ENCODE measurements around the gene ALDH3B2.
"Not testable (repeated sequence)": the region's sequence is repeated elsewhere in the genome, so short reads cannot be mapped to it uniquely, and the experiment has no call there.

The ALDH3B2 gene, protein sequence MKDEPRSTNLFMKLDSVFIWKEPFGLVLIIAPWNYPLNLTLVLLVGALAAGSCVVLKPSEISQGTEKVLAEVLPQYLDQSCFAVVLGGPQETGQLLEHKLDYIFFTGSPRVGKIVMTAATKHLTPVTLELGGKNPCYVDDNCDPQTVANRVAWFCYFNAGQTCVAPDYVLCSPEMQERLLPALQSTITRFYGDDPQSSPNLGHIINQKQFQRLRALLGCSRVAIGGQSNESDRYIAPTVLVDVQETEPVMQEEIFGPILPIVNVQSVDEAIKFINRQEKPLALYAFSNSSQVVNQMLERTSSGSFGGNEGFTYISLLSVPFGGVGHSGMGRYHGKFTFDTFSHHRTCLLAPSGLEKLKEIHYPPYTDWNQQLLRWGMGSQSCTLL

DNA sequence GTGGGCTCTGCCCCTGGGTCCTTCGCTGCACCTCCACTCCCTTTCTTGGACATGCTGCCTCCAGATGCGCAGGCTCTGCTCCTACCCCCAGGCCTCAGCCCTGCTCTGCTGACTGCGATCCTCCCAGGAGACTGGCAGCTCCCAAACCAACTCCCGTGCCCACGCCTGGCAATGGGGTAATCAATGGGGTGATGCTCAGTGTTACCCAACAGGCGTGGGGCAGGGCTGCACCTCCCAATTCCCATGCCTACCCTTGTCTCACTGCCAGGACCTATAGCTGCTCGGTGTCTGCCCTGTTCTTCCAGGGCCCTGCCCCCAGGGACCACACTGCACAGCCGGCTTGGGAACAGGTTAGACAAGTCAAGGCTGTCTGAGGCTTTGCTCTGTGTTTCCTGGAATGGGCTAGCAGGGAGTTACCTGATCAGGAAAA is at the start of gene ALDH3B2:
TSS of gene ALDH3B2 (minus strand) at position 182 of the 430 bp plus-strand sequence. CDS start 7,688 bp downstream, outside the sequence.
- Mint-ChIP-seq H3K27ac (no peak within 1 kb of the TSS), H3K9me3 (peaks cover 2% of the 10 kb centered on the region), H3K4me3 (no peak within 1 kb of the TSS), H3K36me3 (no peaks in the 10 kb centered on the region), H3K4me1 (no peaks in the 10 kb centered on the region)
- ATAC-seq (no peak), DNase-seq (ENCODE audit: low spot score in 2 of 2) (no peak)

DNA sequence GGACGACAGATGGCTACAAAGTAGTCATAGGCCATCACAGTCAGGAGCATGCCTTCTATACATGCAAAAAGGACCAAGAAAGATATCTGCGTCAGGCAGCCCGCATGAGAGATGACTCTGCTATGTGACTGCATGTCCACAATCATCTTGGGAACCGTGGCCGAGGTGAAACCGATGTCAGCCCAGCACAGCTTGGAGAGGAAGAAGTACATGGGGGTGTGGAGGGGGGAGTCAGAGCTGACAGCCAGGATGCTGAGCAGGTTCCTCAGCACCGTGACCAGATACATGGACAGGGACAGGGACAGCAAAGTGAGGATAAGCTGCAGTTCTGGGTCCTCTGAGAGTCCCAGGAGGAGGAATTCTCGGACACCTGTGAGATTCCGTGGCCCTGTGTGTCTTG is 48.6 kb upstream of the ALDH3B2 start:
- H3K9me3 Mint-ChIP-seq; H3K4me3 Mint-ChIP-seq; H3K4me1 Mint-ChIP-seq; H3K27ac Mint-ChIP-seq; ATAC-seq; H3K36me3 Mint-ChIP-seq; DNase-seq (ENCODE audit: low spot score in 2 of 2): not testable (repeated sequence)

DNA sequence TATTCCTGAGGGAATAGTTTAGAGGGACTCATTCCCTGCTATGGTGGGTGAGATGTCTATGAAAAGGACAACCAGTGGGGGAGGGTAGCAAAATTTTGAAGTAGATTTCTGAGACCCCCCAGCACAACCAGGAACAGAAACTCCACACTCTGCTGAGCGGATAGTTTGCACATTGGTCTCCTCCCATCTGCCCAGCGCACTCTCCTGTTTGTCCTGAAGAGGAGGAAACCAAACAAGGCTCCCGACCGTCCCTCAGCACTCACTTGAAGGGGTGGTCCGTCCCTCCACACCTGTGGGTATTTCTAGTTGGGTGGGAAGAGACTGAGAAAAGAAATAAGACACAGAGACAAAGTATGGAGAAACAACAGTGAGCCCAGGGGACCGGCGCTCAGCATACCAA is 41.8 kb upstream of the ALDH3B2 start:
- H3K4me3 Mint-ChIP-seq, H3K4me1 Mint-ChIP-seq: not testable (repeated sequence)

DNA sequence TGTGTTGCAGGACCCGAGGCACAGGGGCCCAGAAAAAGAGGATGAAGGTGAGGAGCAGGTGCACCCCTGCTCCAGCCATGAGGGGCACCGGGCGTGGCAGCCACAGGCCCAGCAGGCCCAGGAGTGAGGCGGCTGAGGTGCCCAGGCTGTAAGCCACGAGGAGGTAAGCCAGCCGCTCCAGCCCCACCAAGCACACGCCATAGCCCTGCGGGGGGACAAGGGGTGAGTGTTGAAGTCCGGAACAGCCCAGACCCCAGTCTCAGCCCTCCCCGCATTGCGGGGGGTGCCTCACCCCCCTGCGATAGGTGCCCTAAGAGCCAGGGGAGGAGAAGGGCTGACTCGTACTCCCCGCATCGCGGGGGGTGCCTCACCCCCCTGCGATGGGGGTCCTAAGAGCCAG is 41.4 kb upstream of the ALDH3B2 start:
- DNase-seq (ENCODE audit: low spot score in 2 of 2); H3K9me3 Mint-ChIP-seq; H3K36me3 Mint-ChIP-seq; H3K27ac Mint-ChIP-seq; ATAC-seq; H3K4me1 Mint-ChIP-seq; H3K4me3 Mint-ChIP-seq: not testable (repeated sequence)

More for the DNA sequence above, 41.8 kb upstream of the ALDH3B2 start:
- H3K9me3 Mint-ChIP-seq; ATAC-seq; DNase-seq (ENCODE audit: low spot score in 2 of 2); H3K27ac Mint-ChIP-seq; H3K36me3 Mint-ChIP-seq: not testable (repeated sequence)

DNA sequence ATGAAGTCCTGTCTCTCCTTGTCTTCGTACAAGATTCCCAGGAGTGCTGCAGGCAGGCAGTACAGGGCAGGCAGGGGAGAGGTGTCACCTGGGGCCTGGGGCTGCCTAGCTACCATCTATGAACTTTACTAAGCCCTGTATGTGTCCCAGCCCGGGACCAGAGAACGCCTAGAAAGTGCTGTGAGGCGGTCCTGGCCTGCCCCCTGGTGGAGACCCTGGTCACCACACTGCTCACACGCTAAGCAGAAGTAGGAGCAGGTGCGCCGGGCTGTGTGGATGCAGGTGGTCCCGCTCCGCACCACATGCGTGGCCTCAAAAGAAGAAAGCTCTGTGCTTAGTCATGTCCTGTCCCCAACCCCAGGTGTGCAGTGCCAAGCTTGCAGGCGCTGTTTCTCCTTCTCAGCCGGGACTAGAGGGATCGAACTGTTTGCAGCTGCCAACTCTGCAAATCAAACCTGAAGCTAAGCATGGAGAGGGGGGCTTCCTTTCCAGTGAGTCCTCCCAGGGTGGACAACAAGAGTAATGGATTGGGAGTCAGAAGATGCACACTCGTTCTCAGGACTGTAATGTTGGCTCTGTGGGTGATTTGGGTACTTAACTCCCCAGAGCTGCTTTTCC is 39.6 kb upstream of the ALDH3B2 start:
- H3K4me1 Mint-ChIP-seq, ATAC-seq, H3K4me3 Mint-ChIP-seq, H3K36me3 Mint-ChIP-seq, H3K27ac Mint-ChIP-seq, H3K9me3 Mint-ChIP-seq: not testable (repeated sequence)
- DNase-seq (ENCODE audit: low spot score in 2 of 2) = peak; percentile 18 to 70

DNA sequence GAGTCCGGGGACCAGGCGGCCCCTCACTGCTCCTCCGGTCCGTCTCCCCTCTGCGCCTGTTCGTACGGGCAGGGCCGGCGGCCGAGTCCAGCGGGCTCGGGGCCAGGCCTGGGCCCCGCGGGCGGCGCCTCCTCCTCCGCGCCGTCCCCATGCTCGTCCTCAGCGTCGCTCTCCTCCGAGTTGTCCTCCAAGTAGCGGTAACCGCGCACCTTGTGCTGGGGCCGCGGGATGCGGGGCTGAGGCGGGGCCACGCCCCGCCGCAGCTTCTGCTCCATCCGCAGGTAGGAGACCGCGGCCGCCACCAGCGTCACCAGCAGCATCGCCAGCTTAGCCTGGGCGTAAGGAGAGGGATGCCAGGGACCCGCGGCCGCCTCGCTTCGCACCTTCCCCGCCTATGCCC is 37.3 kb upstream of the ALDH3B2 start:
- not testable (repeated sequence) for H3K36me3 Mint-ChIP-seq; ATAC-seq; DNase-seq (ENCODE audit: low spot score in 2 of 2); H3K4me3 Mint-ChIP-seq; H3K4me1 Mint-ChIP-seq; H3K27ac Mint-ChIP-seq; H3K9me3 Mint-ChIP-seq

DNA sequence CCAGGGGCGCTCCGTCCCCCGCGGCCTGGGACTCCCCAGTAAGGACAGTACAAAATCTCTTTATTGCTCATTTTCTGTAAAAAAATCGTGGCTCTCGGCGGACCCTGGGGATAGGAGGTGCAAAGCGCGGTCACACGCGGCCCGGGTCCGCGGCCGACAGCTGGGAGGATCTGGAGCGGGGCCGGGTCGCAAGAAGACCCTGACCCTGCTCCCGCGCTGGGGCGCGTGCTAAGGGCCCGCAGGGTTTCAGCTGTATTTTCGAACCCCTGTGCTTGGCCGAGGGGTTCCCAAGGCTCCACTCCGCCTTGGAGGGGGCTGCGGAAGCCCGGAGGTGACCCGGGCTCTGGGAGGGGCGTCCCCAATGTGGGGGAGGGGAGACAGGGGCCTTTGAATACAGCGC is 36.8 kb upstream of the ALDH3B2 start:
- H3K4me1 Mint-ChIP-seq; H3K36me3 Mint-ChIP-seq; H3K27ac Mint-ChIP-seq; DNase-seq (ENCODE audit: low spot score in 2 of 2); ATAC-seq; H3K9me3 Mint-ChIP-seq: not testable (repeated sequence)
- peak overlapping the region; percentile 47 for H3K4me3 Mint-ChIP-seq

DNA sequence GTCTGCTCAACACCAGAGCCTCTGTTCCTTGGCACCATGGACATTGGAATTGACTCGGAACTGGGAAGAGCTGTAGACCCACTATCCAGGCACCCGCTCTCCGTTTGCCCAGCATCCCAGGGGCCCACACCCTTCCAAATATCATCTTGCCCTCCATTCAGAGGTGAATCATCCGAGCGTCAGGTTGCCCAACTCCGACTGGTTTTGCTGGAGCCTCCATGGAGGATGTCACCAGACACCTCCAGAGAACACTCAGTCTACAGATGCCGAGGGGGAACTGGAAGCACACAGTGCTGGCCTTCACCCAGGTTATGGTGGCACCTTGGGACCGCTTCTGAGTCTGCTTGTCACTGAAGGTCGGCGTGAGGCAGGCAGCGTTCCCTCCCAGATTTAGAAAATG is 35.4 kb upstream of the ALDH3B2 start:
- H3K36me3 Mint-ChIP-seq; H3K4me3 Mint-ChIP-seq; ATAC-seq; H3K9me3 Mint-ChIP-seq; H3K27ac Mint-ChIP-seq; DNase-seq (ENCODE audit: low spot score in 2 of 2); H3K4me1 Mint-ChIP-seq: not testable (repeated sequence)

DNA sequence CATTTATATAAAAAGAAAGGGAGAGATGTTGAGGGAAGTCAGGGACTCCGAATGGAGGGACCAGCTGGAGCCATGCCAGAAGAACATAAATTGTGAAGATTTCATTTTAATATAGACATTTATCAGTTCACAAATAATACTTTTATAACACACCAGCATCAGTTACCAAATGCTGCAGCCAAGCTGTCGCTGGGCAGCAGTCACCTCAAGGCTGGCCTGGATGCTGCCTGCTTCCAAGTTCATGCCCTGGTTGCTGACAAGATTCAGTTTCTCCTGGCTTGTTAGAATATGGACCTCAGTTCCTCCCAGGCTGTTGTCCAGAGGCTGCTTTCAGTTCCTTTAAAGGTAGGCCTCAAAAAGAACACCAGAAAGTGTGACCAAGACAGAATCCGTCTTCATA is 30.8 kb upstream of the ALDH3B2 start:
- ATAC-seq (no peak), DNase-seq (ENCODE audit: low spot score in 2 of 2) (no peak)
- Mint-ChIP-seq H3K27ac (no peak overlapping the region), H3K36me3 (no peaks in the 10 kb centered on the region), H3K4me1 (no peaks in the 10 kb centered on the region), H3K9me3 (no peaks in the 10 kb centered on the region), H3K4me3 (no peak overlapping the region)

DNA sequence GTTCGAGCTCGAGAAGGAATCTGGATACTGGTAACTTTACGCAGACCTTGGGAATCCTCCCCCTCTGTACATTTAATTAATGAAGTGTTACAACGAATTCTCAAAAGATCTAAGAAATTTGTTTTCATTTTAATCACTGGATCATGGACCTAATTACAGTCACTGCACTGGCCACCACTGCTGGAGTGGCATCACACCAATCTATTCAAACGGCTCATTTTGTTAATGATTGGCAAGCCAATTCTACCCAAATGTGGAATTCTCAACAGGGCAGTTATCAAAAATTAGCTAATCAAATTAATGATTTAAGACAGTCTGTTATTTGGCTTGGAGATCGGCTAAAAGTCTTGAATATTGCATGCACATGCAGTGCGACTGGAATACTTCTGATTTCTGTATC is 30.1 kb upstream of the ALDH3B2 start:
- H3K4me1 Mint-ChIP-seq = no peaks in the 10 kb centered on the region
- no peak overlapping the region for H3K4me3 Mint-ChIP-seq
- H3K9me3 Mint-ChIP-seq = no peaks in the 10 kb centered on the region
- no peaks in the 10 kb centered on the region for H3K36me3 Mint-ChIP-seq
- ATAC-seq (no peak), DNase-seq (ENCODE audit: low spot score in 2 of 2) (no peak)
- H3K27ac Mint-ChIP-seq = no peak overlapping the region

DNA sequence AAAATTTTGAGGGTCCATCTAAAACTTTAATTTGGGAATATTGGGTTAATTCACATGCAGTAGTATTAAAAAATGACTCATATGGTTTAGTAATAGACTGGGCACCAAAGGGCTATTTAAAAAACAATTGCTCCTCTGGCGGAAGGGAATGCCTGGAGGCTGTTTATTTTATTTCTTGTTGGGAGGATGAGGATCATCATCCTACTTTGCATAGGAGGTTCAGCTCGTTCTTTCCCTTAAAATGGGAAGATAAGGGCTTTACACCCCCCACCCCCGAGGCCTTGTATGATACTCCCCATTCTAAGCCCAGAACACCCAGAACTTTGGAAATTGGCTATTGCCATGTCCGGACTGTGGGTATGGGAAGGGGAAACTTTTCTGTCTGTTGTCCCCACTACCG is 29.3 kb upstream of the ALDH3B2 start:
- not testable (repeated sequence) for H3K36me3 Mint-ChIP-seq; H3K27ac Mint-ChIP-seq; DNase-seq (ENCODE audit: low spot score in 2 of 2); ATAC-seq; H3K4me3 Mint-ChIP-seq; H3K4me1 Mint-ChIP-seq; H3K9me3 Mint-ChIP-seq

DNA sequence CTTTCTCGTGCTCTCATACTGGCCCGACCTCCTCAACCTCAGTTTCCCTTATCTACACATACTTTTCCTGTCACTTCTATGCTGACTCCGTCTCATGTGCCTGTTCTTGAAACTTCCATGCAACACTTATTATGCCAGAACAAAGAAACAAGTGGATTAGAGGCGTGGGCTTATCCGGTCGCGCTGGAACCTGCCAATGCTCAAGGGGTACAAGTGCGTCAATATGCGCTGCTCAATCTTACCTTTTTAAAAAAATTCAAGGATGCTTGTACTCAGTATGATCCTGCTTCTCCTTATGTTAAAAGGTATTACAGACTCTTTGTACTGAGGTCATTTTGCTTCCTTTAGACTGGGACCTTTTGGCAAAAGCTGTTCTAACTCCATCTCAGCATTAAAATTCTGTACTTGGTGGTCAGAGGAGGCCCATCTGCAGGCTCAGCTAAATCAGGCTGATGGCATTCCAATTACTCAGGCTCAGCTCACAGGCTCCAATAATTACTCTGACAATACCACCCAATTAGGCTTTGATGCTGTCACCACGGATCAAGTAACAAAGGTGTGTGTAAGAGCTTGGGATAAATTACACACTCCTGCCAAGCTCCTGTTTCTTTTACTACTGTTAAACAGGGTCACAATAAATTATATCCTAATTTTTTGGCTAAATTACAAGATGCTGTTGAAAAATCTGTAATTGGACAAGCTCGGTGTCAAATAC is 26.3 kb upstream of the ALDH3B2 start:
- DNase-seq (ENCODE audit: low spot score in 2 of 2) = no peak
- no peak overlapping the region for H3K27ac Mint-ChIP-seq

DNA sequence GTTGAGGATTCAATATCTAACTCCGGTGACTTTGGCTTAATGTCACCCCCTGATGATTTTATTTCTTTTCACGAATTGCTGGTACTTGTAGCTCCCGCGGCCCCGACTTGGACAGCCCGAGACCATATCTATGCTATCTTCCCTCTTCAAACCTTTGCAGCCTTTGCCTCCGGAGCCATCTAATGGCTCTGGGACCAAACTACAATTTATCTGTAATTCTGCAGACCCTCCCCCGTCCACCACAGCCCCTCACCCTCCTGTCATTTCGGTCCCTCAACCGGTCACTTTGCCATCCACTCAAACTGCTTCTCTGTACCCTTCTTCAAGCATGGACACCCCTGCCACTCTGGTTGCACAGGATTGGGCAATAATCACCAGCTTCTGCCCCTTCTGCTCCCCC is 25.7 kb upstream of the ALDH3B2 start:
- H3K4me3 Mint-ChIP-seq = no peak overlapping the region
- DNase-seq (ENCODE audit: low spot score in 2 of 2) (no peak), ATAC-seq (no peak)
- H3K4me1 Mint-ChIP-seq = no peaks in the 10 kb centered on the region
- no peaks in the 10 kb centered on the region for H3K36me3 Mint-ChIP-seq
- no peak overlapping the region for H3K27ac Mint-ChIP-seq
- H3K9me3 Mint-ChIP-seq = no peaks in the 10 kb centered on the region

More for the DNA sequence above, 26.3 kb upstream of the ALDH3B2 start:
- Mint-ChIP-seq H3K4me1 (no peaks in the 10 kb centered on the region), H3K9me3 (no peaks in the 10 kb centered on the region), H3K36me3 (no peaks in the 10 kb centered on the region), H3K4me3 (no peak overlapping the region)
- no peak for ATAC-seq

DNA sequence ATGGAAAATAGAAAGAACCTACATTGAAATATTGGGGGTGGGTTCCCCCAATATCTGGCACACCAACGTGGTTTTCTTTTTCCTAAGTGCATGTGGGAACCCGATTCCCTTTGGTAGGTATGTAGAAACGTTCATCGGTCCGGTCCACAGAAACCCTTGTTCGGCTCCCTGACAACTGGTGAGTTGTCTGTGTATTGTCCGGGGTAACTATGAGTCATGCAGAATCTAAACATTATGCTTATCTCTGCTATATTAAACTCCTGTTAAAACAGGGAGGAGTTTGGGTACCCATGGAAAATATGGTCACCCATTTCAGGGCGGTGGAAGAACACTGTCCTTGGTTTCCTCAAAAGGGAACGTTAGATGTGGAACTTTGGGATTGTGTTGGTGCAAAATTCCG is 25.1 kb upstream of the ALDH3B2 start:
- H3K4me3 Mint-ChIP-seq = no peak overlapping the region
- no peaks in the 10 kb centered on the region for H3K4me1 Mint-ChIP-seq
- H3K36me3 Mint-ChIP-seq = no peaks in the 10 kb centered on the region
- H3K9me3 Mint-ChIP-seq = no peaks in the 10 kb centered on the region
- H3K27ac Mint-ChIP-seq = no peak overlapping the region
- no peak for ATAC-seq
- no peak for DNase-seq (ENCODE audit: low spot score in 2 of 2)

DNA sequence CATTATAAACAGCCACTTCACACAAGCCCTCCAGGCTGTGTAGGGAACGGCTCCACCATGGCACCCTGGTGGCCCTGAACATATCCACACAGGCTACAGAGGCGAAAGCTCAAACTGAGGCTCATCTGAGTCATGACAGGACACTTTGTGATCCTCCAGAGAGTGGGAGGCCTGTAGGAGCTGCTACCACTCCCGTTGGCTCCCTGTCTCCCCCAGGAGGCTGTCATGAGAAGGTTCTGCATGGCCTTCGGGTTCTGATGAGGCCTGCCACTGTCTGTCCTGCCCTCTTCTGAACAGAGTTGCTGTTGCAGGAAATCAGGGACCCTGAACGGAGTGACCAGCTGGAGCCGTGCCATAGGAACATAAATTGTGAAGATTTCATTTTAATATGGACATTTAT is 23.8 kb upstream of the ALDH3B2 start:
- H3K9me3 Mint-ChIP-seq = no peaks in the 10 kb centered on the region
- H3K4me3 Mint-ChIP-seq = no peak overlapping the region
- no peaks in the 10 kb centered on the region for H3K4me1 Mint-ChIP-seq
- no peaks in the 10 kb centered on the region for H3K36me3 Mint-ChIP-seq
- DNase-seq (ENCODE audit: low spot score in 2 of 2) (no peak), ATAC-seq (peak; percentile 76)
- H3K27ac Mint-ChIP-seq = no peak overlapping the region

DNA sequence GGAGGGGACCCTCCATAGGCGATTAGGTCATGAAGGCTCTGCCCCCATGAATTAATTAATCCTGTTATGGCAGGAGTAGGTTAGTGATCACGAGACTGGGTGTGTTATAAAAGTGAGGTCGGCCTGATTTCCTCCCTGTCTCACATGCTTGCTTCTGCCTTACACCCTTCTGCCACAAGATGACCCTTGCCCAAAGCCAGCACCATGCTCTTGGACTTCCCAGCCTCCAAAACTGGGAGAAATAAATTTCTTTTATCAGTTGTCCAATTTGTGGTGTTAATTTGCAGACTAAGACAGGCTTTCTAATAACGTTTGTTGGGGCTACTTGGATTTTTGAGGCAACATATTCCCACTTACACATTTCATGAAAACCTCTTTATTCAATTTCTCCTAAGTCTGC is 23.4 kb upstream of the ALDH3B2 start:
- H3K4me1 Mint-ChIP-seq = no peaks in the 10 kb centered on the region
- ATAC-seq (no peak), DNase-seq (ENCODE audit: low spot score in 2 of 2) (no peak)
- H3K9me3 Mint-ChIP-seq = no peaks in the 10 kb centered on the region
- H3K27ac Mint-ChIP-seq = no peak overlapping the region
- no peaks in the 10 kb centered on the region for H3K36me3 Mint-ChIP-seq
- no peak overlapping the region for H3K4me3 Mint-ChIP-seq

Measured in stimulated activated effector memory CD8-positive, alpha-beta T cell treated with anti-CD3 and anti-CD28 coated beads, Interleukin-12 subunit alpha, Interleukin-12 subunit beta, amount 100 ng/mL, for 72 hours (primary cell).